Fibroblast of skin of scalp (primary cell): Measurements from ENCODE around the gene PEX10. TPM values are rescaled to one million over a fixed set of nuclear protein-coding genes. Genes with fewer than 3 reads are reported as not detected.
"Not testable (repeated sequence)": the region's sequence is repeated elsewhere in the genome, so short reads cannot be mapped to it uniquely, and the experiment has no call there.

Experiments used
- DNase-seq: peaks from one replicate; pipeline ENCODE4 v3.0.0-alpha.2; 2013
- polyA plus RNA-seq, 2 experiments: library from polyadenylated mRNA; unstranded; fragments of 120-200 nt; gene quantifications; one replicate each; pipeline ENCODE4 v1.2.1, GENCODE V29; 2013; ENCODE audit not compliant: insufficient read length in 2 of 2

The PEX10 gene
- polyA plus RNA-seq (2013, experiment 1 of 2; ENCODE audit: insufficient read length) = 18.1 TPM
- polyA plus RNA-seq (2013, experiment 2 of 2; ENCODE audit: insufficient read length) = 17.7 TPM

GRCh38 chr1:2412395-2412772 is at the start of gene PEX10:
Gene PEX10, minus strand, starts transcription at chr1:2412564. Its CDS starts 62 bp downstream, at chr1:2412502.
- DNase-seq = peak; percentile 96

GRCh38 chr1:2460996-2461751 is 48.8 kb upstream of the PEX10 start:
- no peak for DNase-seq

GRCh38 chr1:2460203-2460602 is 47.8 kb upstream of the PEX10 start:
- DNase-seq = no peak

GRCh38 chr1:2459757-2460156 is 47.4 kb upstream of the PEX10 start:
- DNase-seq = no peak

- not testable (repeated sequence) for DNase-seq
Observed at GRCh38 chr1:2459102-2459753, 46.9 kb upstream of the PEX10 start.

- DNase-seq = no peak
Observed at GRCh38 chr1:2458687-2459086, 46.3 kb upstream of the PEX10 start.

GRCh38 chr1:2457444-2457843 is 45.1 kb upstream of the PEX10 start:
- no peak for DNase-seq

GRCh38 chr1:2455757-2456156 is 43.4 kb upstream of the PEX10 start:
- peak; percentile 30 for DNase-seq

GRCh38 chr1:2454227-2454626 is 41.9 kb upstream of the PEX10 start:
- no peak for DNase-seq

GRCh38 chr1:2452932-2453315 is 40.6 kb upstream of the PEX10 start:
- DNase-seq = no peak

GRCh38 chr1:2452201-2452931 is 40.0 kb upstream of the PEX10 start:
- peak; percentile 34 for DNase-seq

- peak; percentile 96 for DNase-seq
Observed at GRCh38 chr1:2451741-2452140, 39.4 kb upstream of the PEX10 start.

- peak; percentile 46 for DNase-seq
Observed at GRCh38 chr1:2449636-2450454, 37.5 kb upstream of the PEX10 start.

- DNase-seq = no peak
Observed at GRCh38 chr1:2448098-2448445, 35.7 kb upstream of the PEX10 start.

- no peak for DNase-seq
Observed at GRCh38 chr1:2447276-2448097, 35.1 kb upstream of the PEX10 start.

GRCh38 chr1:2446861-2447260 is 34.5 kb upstream of the PEX10 start:
- DNase-seq = no peak

GRCh38 chr1:2446394-2446793 is 34.0 kb upstream of the PEX10 start:
- DNase-seq = peak; percentile 35

- no peak for DNase-seq
Observed at GRCh38 chr1:2445823-2446215, 33.5 kb upstream of the PEX10 start.

GRCh38 chr1:2445162-2445822 is 32.9 kb upstream of the PEX10 start:
- no peak for DNase-seq

GRCh38 chr1:2444138-2444591 is 31.8 kb upstream of the PEX10 start:
- DNase-seq = no peak
